NCI-H128 (cell line): ENCODE results near the gene C2CD4A.

Experiments used
- DNase-seq: peaks from one replicate; lab custom pipeline; 2025; ENCODE audit not compliant: unreplicated experiment; lab: John Stamatoyannopoulos, UW

Gene C2CD4A

GRCh38 chr15:62093809-62094208, 27.0 kb downstream of the C2CD4A start:
- no peak for DNase-seq

GRCh38 chr15:62094388-62094787, 27.6 kb downstream of the C2CD4A start:
- no peak for DNase-seq

- DNase-seq: no peak
Measured at GRCh38 chr15:62099094-62099601, 32.4 kb downstream of the C2CD4A start.

GRCh38 chr15:62103431-62103830, 36.7 kb downstream of the C2CD4A start:
- no peak for DNase-seq

- DNase-seq: no peak
Measured at GRCh38 chr15:62104401-62104800, 37.6 kb downstream of the C2CD4A start.

- DNase-seq: no peak
Measured at GRCh38 chr15:62104846-62105245, 38.1 kb downstream of the C2CD4A start.

GRCh38 chr15:62105266-62105665, 38.5 kb downstream of the C2CD4A start:
- no peak for DNase-seq

GRCh38 chr15:62106096-62106495, 39.3 kb downstream of the C2CD4A start:
- DNase-seq: no peak

GRCh38 chr15:62107571-62108121, 40.9 kb downstream of the C2CD4A start:
- DNase-seq: no peak

- DNase-seq: no peak
Measured at GRCh38 chr15:62108411-62108810, 41.6 kb downstream of the C2CD4A start.

- DNase-seq: no peak
Measured at GRCh38 chr15:62109437-62109836, 42.7 kb downstream of the C2CD4A start.

- no peak for DNase-seq
Measured at GRCh38 chr15:62109982-62110851, 43.4 kb downstream of the C2CD4A start.

- no peak for DNase-seq
Measured at GRCh38 chr15:62112081-62112480, 45.3 kb downstream of the C2CD4A start.

GRCh38 chr15:62112616-62113593, 46.1 kb downstream of the C2CD4A start:
- DNase-seq: no peak

GRCh38 chr15:62115847-62116246, 49.1 kb downstream of the C2CD4A start:
- DNase-seq: no peak

- DNase-seq: no peak
Measured at GRCh38 chr15:62118520-62119226, 51.9 kb downstream of the C2CD4A start.

GRCh38 chr15:62119227-62119864, 52.6 kb downstream of the C2CD4A start:
- no peak for DNase-seq

GRCh38 chr15:62119874-62120273, 53.1 kb downstream of the C2CD4A start:
- no peak for DNase-seq
